Peyer's patch (tissue), 4 donors: ENCODE measurements around the gene ILKAP. TPM values are rescaled to one million over a fixed set of nuclear protein-coding genes. Genes with fewer than 3 reads are reported as not detected.

ENCODE experiments used
- DNase-seq, 3 donors: peaks; one replicate each; pipeline ENCODE4 v3.0.0-alpha.2; 2017 to 2019
- H3K27ac ChIP-seq, 4 donors: fragments of 200-600 bp; sonication (generic); one replicate each; pipeline ENCODE4 v1.5.1; 2016 to 2019
- H3K27me3 ChIP-seq, 2 donors: fragments of 200-600 bp; sonication (generic); one replicate each; pipeline ENCODE4 v1.5.1; 2019
- H3K36me3 ChIP-seq, 3 donors: fragments of 200-600 bp; sonication (generic); one replicate each; pipeline ENCODE4 v1.5.1; 2016 to 2019
- H3K4me1 ChIP-seq, 4 donors: fragments of 200-600 bp; sonication (generic); one replicate each; pipeline ENCODE4 v1.5.1; 2016 to 2019
- H3K4me3 ChIP-seq, 4 donors: fragments of 200-600 bp; sonication (generic); 1 replicate in 3 of 4; 2 replicates in 1 of 4; pipeline ENCODE4 v1.5.1; 2016 to 2019; ENCODE audit warnings: mild to moderate bottlenecking in 1 of 4
- H3K9me3 ChIP-seq, 4 donors: fragments of 200-600 bp; sonication (generic); one replicate each; pipeline ENCODE4 v1.5.1; 2016 to 2019; ENCODE audit warnings: mild to moderate bottlenecking in 1 of 4
- CTCF ChIP-seq, 6 experiments: fragments of 450-650 bp in 4 of 6; fragments of 200-600 bp in 2 of 6; sonication (generic) in 1 of 6; IDR thresholded peaks; one replicate each; pipeline ENCODE4 v1.5.1; 2017 to 2019; ENCODE audit warnings: antibody characterized with exemption in 6 of 6, mild to moderate bottlenecking in 3 of 6, moderate library complexity in 1 of 6
- POLR2A ChIP-seq, 2 donors: fragments of 450-650 bp; IDR thresholded peaks; one replicate each; pipeline ENCODE4 v1.5.1; 2017; ENCODE audit warnings: antibody characterized with exemption in 2 of 2, mild to moderate bottlenecking in 2 of 2, moderate library complexity in 2 of 2
- total RNA-seq, 4 donors: library from RNA; depleted of rRNA; stranded (reverse); fragments of >200 nt; gene quantifications; one replicate each; pipeline ENCODE4 v1.1.0, GENCODE V29; 2016

ILKAP gene
- total RNA-seq, 4 donors from 2014 or later = 35.7 to 52.4 (median 43.8) TPM

- TF ChIP-seq CTCF (IDR thresholded peaks at IDR 0.05) = no peak
- no peak for TF ChIP-seq POLR2A (IDR thresholded peaks at IDR 0.05)
- H3K36me3 ChIP-seq = no peaks in the 10 kb centered on the region
- H3K4me3 ChIP-seq = peak overlapping the region; percentile 68 to 99 (median 83)
- peak in 2 of 3 donors; percentile 60 to 63 for DNase-seq
- peak overlapping the region; percentile 88 to 98 (median 94) for H3K27ac ChIP-seq
- H3K9me3 ChIP-seq = no peaks in the 10 kb centered on the region
- H3K27me3 ChIP-seq = no peaks in the 10 kb centered on the region
- peaks cover 0 to 26% (median 5%) of the 10 kb centered on the region in 4 donors for H3K4me1 ChIP-seq
Observed at GRCh38 chr2:238203973-238204683, 633 bp upstream of the ILKAP start.

GRCh38 chr2:238202326-238203093, 985 bp downstream of the ILKAP start:
- Histone ChIP-seq H3K9me3 (no peaks in the 10 kb centered on the region), H3K27me3 (no peaks in the 10 kb centered on the region), H3K4me3 (peak overlapping the region; percentile 68 to 99 (median 83)), H3K27ac (peak overlapping the region; percentile 88 to 98 (median 94)), H3K36me3 (no peaks in the 10 kb centered on the region), H3K4me1 (peaks cover 0 to 26% (median 5%) of the 10 kb centered on the region in 4 donors)
- TF ChIP-seq POLR2A (IDR thresholded peaks at IDR 0.05) (no peak), CTCF (IDR thresholded peaks at IDR 0.05) (no peak)
- DNase-seq = peak in 1 of 3 donors; percentile 22

- Histone ChIP-seq H3K9me3 (no peaks in the 10 kb centered on the region), H3K4me3 (no peak overlapping the region), H3K27ac (no peak overlapping the region), H3K36me3 (peaks cover 0 to 95% (median 0%) of the 10 kb centered on the region in 3 donors), H3K27me3 (no peaks in the 10 kb centered on the region), H3K4me1 (no peaks in the 10 kb centered on the region)
- TF ChIP-seq CTCF (IDR thresholded peaks at IDR 0.05) = no peak
- no peak for TF ChIP-seq POLR2A (IDR thresholded peaks at IDR 0.05)
- no peak for DNase-seq
Observed at GRCh38 chr2:238190445-238190844, 13.1 kb downstream of the ILKAP start.

- H3K4me3 ChIP-seq = no peak overlapping the region
- TF ChIP-seq POLR2A (IDR thresholded peaks at IDR 0.05) (no peak), CTCF (IDR thresholded peaks at IDR 0.05) (no peak)
- H3K36me3 ChIP-seq = peaks cover 0 to 100% (median 0%) of the 10 kb centered on the region in 3 donors
- no peaks in the 10 kb centered on the region for H3K9me3 ChIP-seq
- no peak overlapping the region for H3K27ac ChIP-seq
- no peak for DNase-seq
- H3K27me3 ChIP-seq = no peaks in the 10 kb centered on the region
- no peaks in the 10 kb centered on the region for H3K4me1 ChIP-seq
Observed at GRCh38 chr2:238187618-238188548, 15.6 kb downstream of the ILKAP start.

GRCh38 chr2:238183821-238184220, 19.7 kb downstream of the ILKAP start:
- no peaks in the 10 kb centered on the region for H3K9me3 ChIP-seq
- no peak for DNase-seq
- H3K27ac ChIP-seq = no peak overlapping the region
- H3K36me3 ChIP-seq = peaks cover 0 to 100% (median 0%) of the 10 kb centered on the region in 3 donors
- TF ChIP-seq CTCF (IDR thresholded peaks at IDR 0.05) = no peak
- no peak for TF ChIP-seq POLR2A (IDR thresholded peaks at IDR 0.05)
- no peaks in the 10 kb centered on the region for H3K27me3 ChIP-seq
- H3K4me1 ChIP-seq = no peaks in the 10 kb centered on the region
- H3K4me3 ChIP-seq = no peak overlapping the region
